Neural cell (in vitro differentiated cells): ENCODE data around the gene IGF2BP3. TPM values are rescaled to one million over a fixed set of nuclear protein-coding genes. Genes with fewer than 3 reads are reported as not detected.

Experiments used
- H2AFZ ChIP-seq: fragments of 200-600, 300-800 bp; sonication (generic), shearing (Covaris generic); 2 replicates; pipeline ENCODE4 v1.6.0; 2014; ENCODE audit warnings: low read depth, mild to moderate bottlenecking, antibody characterized with exemption, low read length, moderate library complexity
- H3F3A ChIP-seq: fragments of 200-600 bp; shearing (Covaris generic); 2 replicates; pipeline ENCODE4 v1.6.1; 2016; ENCODE audit warnings: mild to moderate bottlenecking, moderate library complexity, mixed read lengths, antibody characterized with exemption, low read length; ENCODE audit not compliant: insufficient read depth, poor library complexity, severe bottlenecking
- H3K27ac ChIP-seq: fragments of 200-600, 300-800 bp; sonication (generic), shearing (Covaris generic); 2 replicates; pipeline ENCODE4 v1.5.1; 2014; ENCODE audit warnings: mild to moderate bottlenecking, low read length, moderate library complexity
- H3K27me3 ChIP-seq: fragments of 300-800, 200-600 bp; sonication (generic), shearing (Covaris generic); 2 replicates; pipeline ENCODE4 v1.6.0; 2014; ENCODE audit warnings: mild to moderate bottlenecking, low read depth, low read length, moderate library complexity; ENCODE audit not compliant: insufficient read depth
- H3K36me3 ChIP-seq: fragments of 300-800, 200-600 bp; sonication (generic), shearing (Covaris generic); 2 replicates; pipeline ENCODE4 v1.5.1; 2014; ENCODE audit warnings: mild to moderate bottlenecking, antibody characterized with exemption, low read length, moderate library complexity; ENCODE audit not compliant: insufficient read depth
- H3K4me2 ChIP-seq: fragments of 300-800, 200-600 bp; sonication (generic), shearing (Covaris generic); 2 replicates; pipeline ENCODE4 v1.6.0; 2014; ENCODE audit warnings: mild to moderate bottlenecking, low read length
- H3K4me3 ChIP-seq: fragments of 300-800, 200-600 bp; sonication (generic), shearing (Covaris generic); 2 replicates; pipeline ENCODE4 v1.5.1; 2014; ENCODE audit warnings: mild to moderate bottlenecking, low read length, moderate library complexity
- H3K79me2 ChIP-seq: fragments of 200-600 bp; shearing (Covaris generic); replicated peaks from 2 replicates; pipeline ENCODE4 v1.6.0; 2014; ENCODE audit warnings: mild to moderate bottlenecking, low read length, moderate library complexity; ENCODE audit not compliant: insufficient read depth
- H3K9ac ChIP-seq: fragments of 300-800, 200-600 bp; sonication (generic), shearing (Covaris generic); 2 replicates; pipeline ENCODE4 v1.6.1; 2016; ENCODE audit warnings: mild to moderate bottlenecking, low read length, mixed read lengths
- H3K9me2 ChIP-seq: fragments of 200-600 bp; shearing (Covaris generic); 2 replicates; pipeline ENCODE4 v1.6.1; 2016; ENCODE audit warnings: mild to moderate bottlenecking, low read length, mixed read lengths; ENCODE audit not compliant: insufficient read depth
- H3K9me3 ChIP-seq: fragments of 200-600, 300-800 bp; sonication (generic), shearing (Covaris generic); 2 replicates; pipeline ENCODE4 v1.6.1; 2016; ENCODE audit warnings: mild to moderate bottlenecking, mixed run types, low read length, moderate library complexity, mixed read lengths
- H4K20me1 ChIP-seq: fragments of 200-600 bp; shearing (Covaris generic); 2 replicates; pipeline ENCODE4 v1.6.1; 2016; ENCODE audit warnings: mild to moderate bottlenecking, mixed run types; ENCODE audit not compliant: insufficient read depth
- EP300 ChIP-seq: fragments of 450-650 bp; conservative IDR thresholded peaks from 2 replicates; pipeline ENCODE4 v1.6.1; 2014; ENCODE audit warnings: antibody characterized with exemption, mild to moderate bottlenecking, moderate library complexity; ENCODE audit not compliant: poor library complexity, severe bottlenecking
- EZH2 ChIP-seq: fragments of 200-600, 300-800 bp; shearing (Covaris generic), sonication (generic); IDR thresholded peaks from 2 replicates; pipeline ENCODE4 v1.6.1; 2014; ENCODE audit warnings: antibody characterized with exemption, low read length, borderline replicate concordance, mild to moderate bottlenecking; ENCODE audit not compliant: insufficient read depth, poor library complexity, severe bottlenecking
- MXI1 ChIP-seq: fragments of 450-650 bp; conservative IDR thresholded peaks from 2 replicates; pipeline ENCODE4 v1.6.1; 2014; ENCODE audit warnings: antibody characterized with exemption, mild to moderate bottlenecking; ENCODE audit not compliant: poor library complexity, severe bottlenecking
- POLR2AphosphoS5 ChIP-seq: IDR thresholded peaks from 2 replicates; pipeline ENCODE4 v1.6.1; 2012
- RAD21 ChIP-seq: fragments of 450-650 bp; conservative IDR thresholded peaks from 2 replicates; pipeline ENCODE4 v1.6.1; 2014; ENCODE audit warnings: antibody characterized with exemption, mild to moderate bottlenecking, moderate library complexity
- REST ChIP-seq: IDR thresholded peaks from 2 replicates; pipeline ENCODE4 v1.6.1; 2012; ENCODE audit warnings: borderline replicate concordance
- SMC3 ChIP-seq: fragments of 450-650 bp; conservative IDR thresholded peaks from 2 replicates; pipeline ENCODE4 v1.6.1; 2014; ENCODE audit warnings: antibody characterized with exemption, mild to moderate bottlenecking, moderate library complexity; ENCODE audit not compliant: poor library complexity
- TAF1 ChIP-seq: IDR thresholded peaks from 2 replicates; pipeline ENCODE4 v1.6.1; 2012; ENCODE audit warnings: low read depth
- polyA plus RNA-seq: library from polyadenylated mRNA; depleted of rRNA; stranded (reverse); fragments of >200 nt; gene quantifications from 2 replicates; pipeline ENCODE4 v1.2.3, GENCODE V29; 2014
- TF ChIP-seq, protein P1 (sequence below): fragments of 450-650 bp; IDR thresholded peaks from 2 replicates; pipeline ENCODE4 v1.5.1; 2014; ENCODE audit warnings: antibody characterized with exemption, mild to moderate bottlenecking, moderate library complexity; ENCODE audit not compliant: poor library complexity, severe bottlenecking

The IGF2BP3 gene
- polyA plus RNA-seq, 1 donor from 2014 or later, result 29.6 TPM

GRCh38 chr7:23276947-23277346 is 193.3 kb downstream of the IGF2BP3 start:
- Histone ChIP-seq H4K20me1 (no peaks in the 10 kb centered on the region), H3K9me3 (no peaks in the 10 kb centered on the region), H2AFZ (no peak overlapping the region), H3K36me3 (no peaks in the 10 kb centered on the region), H3K9me2 (no peaks in the 10 kb centered on the region), H3F3A (no peaks in the 10 kb centered on the region), H3K27ac (no peak overlapping the region), H3K27me3 (no peaks in the 10 kb centered on the region), H3K9ac (no peak overlapping the region), H3K79me2 (no peaks in the 10 kb centered on the region), H3K4me2 (no peak overlapping the region), H3K4me3 (no peak overlapping the region)
- TF ChIP-seq, protein P1, sequence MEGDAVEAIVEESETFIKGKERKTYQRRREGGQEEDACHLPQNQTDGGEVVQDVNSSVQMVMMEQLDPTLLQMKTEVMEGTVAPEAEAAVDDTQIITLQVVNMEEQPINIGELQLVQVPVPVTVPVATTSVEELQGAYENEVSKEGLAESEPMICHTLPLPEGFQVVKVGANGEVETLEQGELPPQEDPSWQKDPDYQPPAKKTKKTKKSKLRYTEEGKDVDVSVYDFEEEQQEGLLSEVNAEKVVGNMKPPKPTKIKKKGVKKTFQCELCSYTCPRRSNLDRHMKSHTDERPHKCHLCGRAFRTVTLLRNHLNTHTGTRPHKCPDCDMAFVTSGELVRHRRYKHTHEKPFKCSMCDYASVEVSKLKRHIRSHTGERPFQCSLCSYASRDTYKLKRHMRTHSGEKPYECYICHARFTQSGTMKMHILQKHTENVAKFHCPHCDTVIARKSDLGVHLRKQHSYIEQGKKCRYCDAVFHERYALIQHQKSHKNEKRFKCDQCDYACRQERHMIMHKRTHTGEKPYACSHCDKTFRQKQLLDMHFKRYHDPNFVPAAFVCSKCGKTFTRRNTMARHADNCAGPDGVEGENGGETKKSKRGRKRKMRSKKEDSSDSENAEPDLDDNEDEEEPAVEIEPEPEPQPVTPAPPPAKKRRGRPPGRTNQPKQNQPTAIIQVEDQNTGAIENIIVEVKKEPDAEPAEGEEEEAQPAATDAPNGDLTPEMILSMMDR, result no peak
- no peak for TF ChIP-seq SMC3
- no peak for TF ChIP-seq POLR2AphosphoS5
- TF ChIP-seq REST, result no peak
- no peak for TF ChIP-seq TAF1
- TF ChIP-seq RAD21, result no peak
- TF ChIP-seq MXI1, result no peak
- no peak for TF ChIP-seq EZH2
- no peak for TF ChIP-seq EP300

DNA sequence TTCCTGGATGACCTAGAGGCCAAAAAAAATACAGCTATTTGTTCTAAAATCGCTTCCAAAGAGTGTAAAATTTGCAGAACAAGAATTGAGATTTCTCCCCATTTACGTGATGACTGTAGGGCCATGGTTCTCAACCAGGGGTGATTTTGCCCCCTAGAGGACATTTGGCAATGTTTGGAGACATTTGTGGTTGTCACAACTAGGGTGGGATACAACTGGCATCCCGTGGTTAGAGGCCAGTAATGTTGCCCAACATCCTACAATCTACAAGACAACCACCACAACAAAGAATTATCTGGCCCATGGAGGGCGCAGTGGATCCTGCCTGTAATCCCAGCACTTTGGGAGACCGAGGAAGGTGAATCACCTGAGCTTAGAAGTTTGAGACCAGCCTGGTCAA is 193.9 kb downstream of the IGF2BP3 start:
- no peaks in the 10 kb centered on the region for H4K20me1 ChIP-seq
- no peaks in the 10 kb centered on the region for H3F3A ChIP-seq
- H3K4me2 ChIP-seq, result no peak overlapping the region
- no peaks in the 10 kb centered on the region for H3K36me3 ChIP-seq
- H3K4me3 ChIP-seq, result no peak overlapping the region
- no peak overlapping the region for H2AFZ ChIP-seq
- H3K9me2 ChIP-seq, result no peaks in the 10 kb centered on the region
- TF ChIP-seq MXI1 (no peak), TAF1 (no peak)
- H3K9me3 ChIP-seq, result no peaks in the 10 kb centered on the region
- no peaks in the 10 kb centered on the region for H3K27me3 ChIP-seq
- H3K27ac ChIP-seq, result no peak overlapping the region
- no peaks in the 10 kb centered on the region for H3K79me2 ChIP-seq
- H3K9ac ChIP-seq, result no peak overlapping the region

GRCh38 chr7:23275912-23276311 is 194.4 kb downstream of the IGF2BP3 start:
- TF ChIP-seq EP300 (no peak), POLR2AphosphoS5 (no peak), MXI1 (no peak), REST (no peak), RAD21 (no peak), SMC3 (no peak), TAF1 (no peak), EZH2 (no peak)
- Histone ChIP-seq H3K4me2 (no peak overlapping the region), H3F3A (no peaks in the 10 kb centered on the region), H3K9me2 (no peaks in the 10 kb centered on the region), H4K20me1 (no peaks in the 10 kb centered on the region), H3K27me3 (no peaks in the 10 kb centered on the region), H3K9ac (no peak overlapping the region), H3K4me3 (no peak overlapping the region), H2AFZ (no peak overlapping the region), H3K27ac (no peak overlapping the region), H3K9me3 (no peaks in the 10 kb centered on the region), H3K79me2 (no peaks in the 10 kb centered on the region), H3K36me3 (no peaks in the 10 kb centered on the region)
